ENCODE data around the gene UBE2J2. TPM values are rescaled to one million over a fixed set of nuclear protein-coding genes. Genes with fewer than 3 reads are reported as not detected.

UBE2J2 gene
- total and polyA plus RNA-seq, 7 experiments from 2014 or later, result 62.3 to 92.2 (median 84.1) TPM

DNA sequence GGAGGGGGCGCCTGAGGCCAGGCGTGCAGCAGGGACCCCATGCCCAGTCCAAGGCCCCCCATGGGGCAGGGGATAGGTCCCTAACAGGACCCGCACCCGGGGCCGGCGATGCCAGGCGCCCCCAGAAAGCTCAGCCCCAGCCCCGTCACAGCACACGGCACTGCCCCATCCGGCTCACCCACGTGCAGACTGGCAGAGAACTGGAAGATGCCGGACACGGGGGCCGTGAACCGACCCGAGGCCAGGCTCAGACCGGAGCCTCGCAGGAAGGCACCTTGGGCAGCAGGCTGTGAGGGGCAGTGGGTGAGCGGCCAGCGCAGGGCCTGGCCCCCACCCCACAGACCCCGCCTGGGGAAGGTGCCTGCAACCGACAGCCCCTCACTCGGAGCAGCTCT is 30.4 kb downstream of the UBE2J2 start:
- ATAC-seq (peak; percentile 12), DNase-seq (no peak)
- no peaks in the 10 kb centered on the region for H3K36me3 Mint-ChIP-seq
- ChIA-PET CTCF (no interaction called here), POLR2A (no interaction called here)
- no peaks in the 10 kb centered on the region for H3K4me1 Mint-ChIP-seq
- intact Hi-C loops (cut with micrococcal nuclease), result no loop called here
- no peaks in the 10 kb centered on the region for H3K27me3 ChIP-seq (ENCODE audit: control insufficient read depth in 2 of 2, insufficient read depth in 2 of 2, low read length in 2 of 2)
- H3K9me3 ChIP-seq (ENCODE audit: control insufficient read depth in 2 of 3, low read length in 3 of 3), result no peaks in the 10 kb centered on the region
- H3K27ac Mint-ChIP-seq, result no peak overlapping the region
- H3K36me3 ChIP-seq (ENCODE audit: control insufficient read depth in 2 of 3, insufficient read depth in 3 of 3, low read length in 3 of 3), result no peaks in the 10 kb centered on the region
- H3K4me3 Mint-ChIP-seq, result no peak overlapping the region
- no peak overlapping the region for H3K27ac ChIP-seq (ENCODE audit: low read depth, low read length)
- H3K9me3 Mint-ChIP-seq, result no peaks in the 10 kb centered on the region
- peaks cover 0 to 4% (median 0%) of the 10 kb centered on the region in 5 donors for H3K27me3 Mint-ChIP-seq
- no peak overlapping the region for H3K4me3 ChIP-seq (ENCODE audit: low read length)
- no peaks in the 10 kb centered on the region for H3K4me1 ChIP-seq (ENCODE audit: control insufficient read depth in 2 of 2, insufficient read depth in 2 of 2, low read length in 2 of 2)

DNA sequence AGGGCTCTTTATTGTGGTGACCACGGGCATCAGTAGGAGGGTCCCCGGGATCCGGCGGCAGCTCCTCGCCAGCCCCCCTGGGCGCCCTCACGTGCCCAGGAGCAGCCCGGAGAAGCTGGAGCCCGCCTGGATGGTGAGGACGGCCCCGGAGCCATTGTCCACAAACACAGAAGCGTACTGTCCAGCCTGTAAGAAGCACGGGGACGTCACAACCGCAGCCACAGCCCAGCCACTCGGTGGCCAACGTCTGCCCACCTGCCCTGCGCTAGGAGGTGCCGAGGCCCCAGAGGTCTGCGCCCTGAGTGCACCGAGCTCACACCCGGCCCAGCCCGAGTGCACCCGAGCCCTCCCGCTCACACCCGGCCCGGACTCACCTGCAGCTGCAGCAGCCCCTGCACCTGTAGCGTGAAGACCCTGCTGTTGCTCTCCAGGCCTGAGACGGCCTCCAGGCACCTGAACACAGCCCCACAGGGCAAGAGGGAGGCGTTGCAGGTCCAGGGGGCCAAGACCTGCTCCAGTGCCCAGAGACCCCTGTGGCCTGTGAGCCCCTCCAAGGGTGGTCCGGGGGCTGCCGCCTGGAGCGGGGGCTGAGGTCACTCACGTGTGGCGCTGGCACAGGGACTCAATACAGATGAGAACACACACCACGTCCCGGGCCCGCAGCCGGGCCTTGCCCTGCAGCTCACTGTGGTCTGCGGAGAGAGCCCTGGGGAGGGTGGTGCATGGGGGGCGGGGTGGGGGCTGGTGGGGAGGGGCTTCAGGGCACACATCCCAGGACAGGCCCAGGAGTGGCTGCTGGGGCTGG is 31.0 kb downstream of the UBE2J2 start:
- H3K27ac ChIP-seq (ENCODE audit: low read depth, low read length), result no peak overlapping the region
- H3K9me3 ChIP-seq (ENCODE audit: control insufficient read depth in 2 of 3, low read length in 3 of 3), result no peaks in the 10 kb centered on the region
- H3K4me1 ChIP-seq (ENCODE audit: control insufficient read depth in 2 of 2, insufficient read depth in 2 of 2, low read length in 2 of 2), result no peaks in the 10 kb centered on the region
- Mint-ChIP-seq H3K27me3 (peaks cover 0 to 4% (median 0%) of the 10 kb centered on the region in 5 donors), H3K36me3 (no peaks in the 10 kb centered on the region), H3K4me3 (no peak overlapping the region), H3K27ac (no peak overlapping the region), H3K4me1 (no peaks in the 10 kb centered on the region), H3K9me3 (no peaks in the 10 kb centered on the region)
- H3K27me3 ChIP-seq (ENCODE audit: control insufficient read depth in 2 of 2, insufficient read depth in 2 of 2, low read length in 2 of 2), result no peaks in the 10 kb centered on the region
- ATAC-seq (no peak), DNase-seq (no peak)
- no peak overlapping the region for H3K4me3 ChIP-seq (ENCODE audit: low read length)
- H3K36me3 ChIP-seq (ENCODE audit: control insufficient read depth in 2 of 3, insufficient read depth in 3 of 3, low read length in 3 of 3), result no peaks in the 10 kb centered on the region
- ChIA-PET POLR2A (no interaction called here), CTCF (no interaction called here)
- intact Hi-C loops (cut with micrococcal nuclease), result no loop called here

DNA sequence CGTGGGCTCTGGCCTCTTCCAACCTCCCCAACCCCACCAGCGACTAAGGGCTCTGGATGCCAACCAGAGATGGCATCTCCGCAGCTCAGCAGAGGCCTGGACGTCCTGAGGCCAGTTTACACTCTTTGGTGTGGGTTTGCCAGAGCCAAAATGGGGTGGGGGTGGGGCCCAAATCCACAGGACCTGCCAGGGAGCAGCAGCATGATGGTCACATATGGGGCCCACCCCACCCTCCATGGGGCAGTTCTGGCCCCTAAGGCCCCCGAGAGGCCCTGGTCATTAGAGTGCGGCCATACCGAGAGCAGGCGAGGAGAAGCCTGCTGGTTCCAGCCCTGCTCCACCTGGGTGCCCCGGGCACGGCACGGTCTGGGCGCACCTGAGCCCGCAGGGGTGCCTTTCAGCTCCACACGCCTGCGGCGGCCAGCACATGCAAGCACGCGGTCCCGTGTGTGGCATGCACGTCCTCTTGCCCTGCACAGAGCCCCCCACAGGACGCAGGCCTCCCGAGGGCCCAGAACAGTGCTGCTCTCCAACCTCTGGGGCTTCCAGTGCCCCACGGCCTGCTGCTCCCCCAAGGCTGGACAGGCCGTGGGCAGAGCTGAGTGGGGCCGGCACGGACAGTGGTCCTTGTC is 31.9 kb downstream of the UBE2J2 start:
- DNase-seq (no peak), ATAC-seq (no peak)
- Mint-ChIP-seq H3K27ac (no peak overlapping the region), H3K27me3 (peaks cover 0 to 2% (median 0%) of the 10 kb centered on the region in 5 donors), H3K36me3 (no peaks in the 10 kb centered on the region), H3K9me3 (no peaks in the 10 kb centered on the region), H3K4me1 (no peaks in the 10 kb centered on the region), H3K4me3 (no peak overlapping the region)
- Histone ChIP-seq H3K4me1 (ENCODE audit: control insufficient read depth in 2 of 2, insufficient read depth in 2 of 2, low read length in 2 of 2) (no peaks in the 10 kb centered on the region), H3K27me3 (ENCODE audit: control insufficient read depth in 2 of 2, insufficient read depth in 2 of 2, low read length in 2 of 2) (no peaks in the 10 kb centered on the region), H3K36me3 (ENCODE audit: control insufficient read depth in 2 of 3, insufficient read depth in 3 of 3, low read length in 3 of 3) (no peaks in the 10 kb centered on the region), H3K9me3 (ENCODE audit: control insufficient read depth in 2 of 3, low read length in 3 of 3) (no peaks in the 10 kb centered on the region), H3K27ac (ENCODE audit: low read depth, low read length) (no peak overlapping the region), H3K4me3 (ENCODE audit: low read length) (no peak overlapping the region)
- ChIA-PET CTCF (no interaction called here), POLR2A (no interaction called here)
- intact Hi-C loops (cut with micrococcal nuclease), result no loop called here

DNA sequence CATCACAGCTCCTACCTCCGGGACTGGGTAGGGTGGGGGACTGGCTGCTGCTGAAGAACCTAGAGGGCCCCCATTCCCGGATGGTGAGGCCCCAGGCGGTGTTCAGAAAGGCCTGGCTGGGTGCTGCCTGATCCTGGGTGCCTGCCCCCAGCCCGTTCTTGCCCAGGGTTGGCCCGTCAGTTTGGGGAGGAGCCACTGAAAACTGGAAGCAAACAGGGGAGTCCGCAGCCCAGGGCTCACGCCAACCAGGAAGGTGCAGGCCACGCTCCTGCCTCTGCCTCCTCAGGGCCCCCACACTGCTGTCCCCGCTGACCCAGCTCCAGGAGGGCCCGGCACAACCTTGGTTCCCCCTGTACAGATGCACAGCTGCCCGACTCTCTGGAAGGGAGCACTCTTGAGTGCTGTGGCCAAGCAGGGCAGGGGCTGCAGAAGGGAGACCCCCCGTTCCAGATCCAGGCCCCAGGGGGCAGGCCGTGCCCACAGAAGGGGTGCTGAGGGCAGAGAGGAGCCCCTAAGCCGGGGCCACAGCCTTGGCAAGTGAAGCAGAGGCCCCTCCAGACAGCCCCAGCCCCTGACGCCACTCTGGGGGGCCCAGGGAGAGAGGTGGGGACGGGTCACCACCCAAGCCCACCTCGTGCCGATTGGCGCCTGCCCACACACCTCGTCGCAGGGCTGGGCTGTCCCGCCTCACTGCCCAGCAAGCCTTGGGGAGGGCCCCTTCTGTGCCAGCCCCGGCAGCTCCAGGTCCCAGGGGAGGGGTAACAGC is 32.6 kb downstream of the UBE2J2 start:
- H3K27ac ChIP-seq (ENCODE audit: low read depth, low read length), result no peak overlapping the region
- H3K9me3 ChIP-seq (ENCODE audit: control insufficient read depth in 2 of 3, low read length in 3 of 3), result no peaks in the 10 kb centered on the region
- no peaks in the 10 kb centered on the region for H3K36me3 ChIP-seq (ENCODE audit: control insufficient read depth in 2 of 3, insufficient read depth in 3 of 3, low read length in 3 of 3)
- ATAC-seq (no peak), DNase-seq (no peak)
- CTCF ChIA-PET, result no interaction called here
- H3K4me1 ChIP-seq (ENCODE audit: control insufficient read depth in 2 of 2, insufficient read depth in 2 of 2, low read length in 2 of 2), result no peaks in the 10 kb centered on the region
- POLR2A ChIA-PET, result no interaction called here
- H3K27me3 Mint-ChIP-seq, result peaks cover 0 to 2% (median 0%) of the 10 kb centered on the region in 5 donors
- H3K4me3 ChIP-seq (ENCODE audit: low read length), result no peak overlapping the region
- H3K36me3 Mint-ChIP-seq, result no peaks in the 10 kb centered on the region
- no peak overlapping the region for H3K27ac Mint-ChIP-seq
- no peaks in the 10 kb centered on the region for H3K4me1 Mint-ChIP-seq
- intact Hi-C loops (cut with micrococcal nuclease), result no loop called here
- H3K4me3 Mint-ChIP-seq, result no peak overlapping the region
- no peaks in the 10 kb centered on the region for H3K9me3 Mint-ChIP-seq
- no peaks in the 10 kb centered on the region for H3K27me3 ChIP-seq (ENCODE audit: control insufficient read depth in 2 of 2, insufficient read depth in 2 of 2, low read length in 2 of 2)

DNA sequence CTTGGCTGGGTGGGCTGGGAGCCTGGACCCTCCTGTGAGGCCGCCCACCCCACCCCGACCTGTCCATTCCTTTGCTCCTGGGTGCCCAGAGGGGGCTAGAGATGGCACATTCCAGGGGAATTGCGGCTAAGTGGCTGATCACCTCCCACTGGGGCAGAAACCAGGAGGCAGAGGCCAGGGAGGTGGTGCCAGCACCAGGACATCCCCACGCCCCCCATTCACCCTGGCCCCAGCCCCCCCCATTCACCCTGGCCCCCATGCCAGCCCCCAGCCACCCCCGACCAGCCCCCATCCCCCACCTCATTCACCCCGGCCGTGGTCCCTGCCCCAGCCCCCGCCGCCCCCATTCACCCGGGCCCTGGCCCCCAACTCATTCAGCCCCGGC is 33.3 kb downstream of the UBE2J2 start:
- Histone ChIP-seq H3K4me1 (ENCODE audit: control insufficient read depth in 2 of 2, insufficient read depth in 2 of 2, low read length in 2 of 2) (no peaks in the 10 kb centered on the region), H3K9me3 (ENCODE audit: control insufficient read depth in 2 of 3, low read length in 3 of 3) (no peaks in the 10 kb centered on the region), H3K4me3 (ENCODE audit: low read length) (no peak overlapping the region), H3K27me3 (ENCODE audit: control insufficient read depth in 2 of 2, insufficient read depth in 2 of 2, low read length in 2 of 2) (no peaks in the 10 kb centered on the region), H3K36me3 (ENCODE audit: control insufficient read depth in 2 of 3, insufficient read depth in 3 of 3, low read length in 3 of 3) (peaks cover 0 to under 1% (median 0%) of the 10 kb centered on the region in 3 experiments), H3K27ac (ENCODE audit: low read depth, low read length) (no peak overlapping the region)
- H3K36me3 Mint-ChIP-seq, result no peaks in the 10 kb centered on the region
- no peak overlapping the region for H3K4me3 Mint-ChIP-seq
- no peaks in the 10 kb centered on the region for H3K27me3 Mint-ChIP-seq
- CTCF ChIA-PET, result no interaction called here
- DNase-seq (no peak), ATAC-seq (no peak)
- H3K27ac Mint-ChIP-seq, result no peak overlapping the region
- no peaks in the 10 kb centered on the region for H3K9me3 Mint-ChIP-seq
- intact Hi-C loops (cut with micrococcal nuclease), result no loop called here
- no peaks in the 10 kb centered on the region for H3K4me1 Mint-ChIP-seq
- POLR2A ChIA-PET, result no interaction called here

DNA sequence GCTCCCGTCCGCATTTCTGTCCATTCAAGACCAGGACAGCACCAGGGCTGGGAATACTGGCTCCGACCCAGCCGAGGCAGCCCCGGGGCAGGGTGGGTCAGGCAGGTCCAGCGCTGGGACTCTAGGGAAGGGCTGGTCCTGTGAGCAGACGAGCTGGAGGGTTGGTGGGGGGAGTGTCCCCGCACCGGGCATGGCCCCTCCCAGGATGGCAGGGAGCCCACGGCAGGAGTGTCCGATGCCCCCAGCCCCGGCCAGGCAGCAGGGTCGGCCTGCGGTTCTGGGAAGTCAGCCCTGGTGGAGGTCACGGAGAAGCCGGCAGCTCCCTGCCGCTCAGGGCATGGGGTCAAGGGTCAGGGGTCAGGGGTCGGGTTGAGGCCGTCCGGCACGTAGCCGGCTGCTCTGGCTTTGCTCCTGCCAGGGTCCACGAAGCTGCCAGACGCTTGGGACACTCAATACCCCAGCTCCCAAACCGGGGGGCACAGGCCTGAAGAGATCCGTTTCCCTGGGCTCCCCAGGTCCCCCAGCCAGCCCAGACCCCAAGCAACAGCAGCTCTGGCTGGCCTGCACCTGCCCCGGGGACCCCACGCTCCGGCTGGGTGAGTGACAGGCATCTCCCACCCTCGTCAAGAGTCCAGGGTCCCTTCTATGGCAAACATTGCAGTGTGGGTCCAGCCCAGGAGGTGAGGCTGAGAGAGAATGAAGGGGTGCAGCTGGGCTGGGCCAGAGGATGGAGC is 33.9 kb downstream of the UBE2J2 start:
- H3K9me3 ChIP-seq (ENCODE audit: control insufficient read depth in 2 of 3, low read length in 3 of 3), result no peaks in the 10 kb centered on the region
- Mint-ChIP-seq H3K4me1 (peaks cover 0 to 2% (median under 1%) of the 10 kb centered on the region in 7 donors), H3K36me3 (peaks cover 0 to under 1% (median 0%) of the 10 kb centered on the region in 5 donors), H3K27ac (no peak overlapping the region), H3K4me3 (no peak overlapping the region), H3K27me3 (no peaks in the 10 kb centered on the region), H3K9me3 (no peaks in the 10 kb centered on the region)
- H3K36me3 ChIP-seq (ENCODE audit: control insufficient read depth in 2 of 3, insufficient read depth in 3 of 3, low read length in 3 of 3), result peaks cover 0 to 6% (median 0%) of the 10 kb centered on the region in 3 experiments
- H3K27me3 ChIP-seq (ENCODE audit: control insufficient read depth in 2 of 2, insufficient read depth in 2 of 2, low read length in 2 of 2), result no peaks in the 10 kb centered on the region
- no peak overlapping the region for H3K27ac ChIP-seq (ENCODE audit: low read depth, low read length)
- ChIA-PET POLR2A (no interaction called here), CTCF (no interaction called here)
- DNase-seq (no peak), ATAC-seq (no peak)
- H3K4me3 ChIP-seq (ENCODE audit: low read length), result no peak overlapping the region
- H3K4me1 ChIP-seq (ENCODE audit: control insufficient read depth in 2 of 2, insufficient read depth in 2 of 2, low read length in 2 of 2), result no peaks in the 10 kb centered on the region
- intact Hi-C loops (cut with micrococcal nuclease), result no loop called here

All from naive thymus-derived CD4-positive, alpha-beta T cell (primary cell).